Astrocyte of the hippocampus (primary cell): Measurements from ENCODE around the gene VSIG10.
"Not testable (repeated sequence)": the region's sequence is repeated elsewhere in the genome, so short reads cannot be mapped to it uniquely, and the experiment has no call there.

ENCODE experiments used
- DNase-seq: peaks from one replicate; pipeline ENCODE4 v3.0.0; 2011; ENCODE audit warnings: low read depth, low spot score

The VSIG10 gene

DNA sequence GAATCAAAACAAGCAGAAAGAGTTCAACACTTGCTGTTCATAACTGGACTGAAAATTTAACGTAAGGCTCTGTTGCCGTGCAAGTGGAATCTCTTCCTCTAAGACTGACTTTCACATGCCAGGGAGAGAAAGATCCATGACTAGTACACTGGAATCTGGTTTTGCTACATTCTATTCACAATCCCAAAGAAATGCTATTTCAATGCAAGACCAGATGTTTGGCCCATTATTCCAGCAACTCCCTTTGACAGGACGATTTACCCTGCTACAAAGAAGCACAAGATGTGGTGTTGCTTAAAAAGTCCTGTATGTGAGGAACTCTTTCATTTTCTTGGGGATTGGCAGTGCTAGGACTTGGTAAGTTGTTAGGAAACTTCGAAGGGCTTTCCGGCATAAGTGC, 69.9 kb downstream of the VSIG10 start:
- no peak for DNase-seq

DNA sequence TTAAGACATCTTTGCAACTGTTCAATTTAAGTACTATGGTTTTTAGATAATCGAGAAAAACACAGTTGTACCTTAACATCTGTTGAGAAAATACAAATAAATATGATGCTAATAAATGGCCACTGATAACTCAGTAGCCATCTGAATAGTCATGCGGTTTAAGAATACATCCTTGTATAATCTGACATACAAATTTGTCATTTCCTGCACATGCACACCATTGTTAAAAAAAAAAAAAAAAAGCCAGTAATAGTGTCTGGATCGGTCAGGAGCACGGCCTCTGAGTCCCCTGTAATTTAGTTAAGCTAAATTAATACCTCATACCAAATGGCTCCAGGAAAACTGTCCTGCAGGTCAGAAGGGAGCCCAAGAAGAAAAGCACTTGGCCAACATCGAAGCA, 70.5 kb downstream of the VSIG10 start:
- DNase-seq = no peak

DNA sequence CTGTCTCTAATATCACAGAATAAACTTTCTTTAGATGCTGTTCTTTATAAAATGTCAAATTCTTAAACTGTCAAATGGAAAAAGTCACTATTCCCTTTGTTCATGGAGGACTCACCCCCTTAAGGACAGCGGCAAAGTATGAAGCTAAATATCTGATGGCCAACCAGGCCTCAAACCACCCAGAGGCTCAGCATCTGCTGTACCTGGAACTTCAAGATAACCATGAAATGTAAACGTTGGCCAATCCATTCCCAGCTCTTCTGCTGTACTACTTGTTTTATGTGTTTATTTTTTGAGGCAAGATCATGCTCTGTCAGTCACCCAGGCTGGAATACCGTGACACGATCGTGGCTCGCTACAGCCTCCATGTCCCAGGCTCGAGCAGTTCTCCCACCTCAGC, 71.6 kb downstream of the VSIG10 start:
- DNase-seq = no peak

DNA sequence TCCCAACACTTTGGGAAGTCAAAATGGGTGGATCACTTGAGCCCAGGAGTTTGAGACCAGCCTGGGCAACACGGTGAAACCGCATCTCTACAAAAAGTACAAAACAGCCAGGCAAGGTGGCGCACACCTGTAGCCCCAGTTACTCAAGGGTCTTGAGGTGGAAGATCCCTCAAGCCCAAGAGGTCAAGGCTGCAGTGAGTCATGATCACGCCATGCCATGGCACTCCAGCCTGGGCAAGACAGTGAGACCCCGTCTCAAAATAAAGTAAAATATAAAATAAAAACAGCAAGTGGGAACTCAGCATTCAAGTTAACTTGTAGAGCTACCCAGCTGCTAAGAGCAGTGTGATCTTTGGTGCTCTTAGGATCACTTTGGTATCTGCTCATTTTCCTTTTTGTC, 74.6 kb downstream of the VSIG10 start:
- no peak for DNase-seq

DNA sequence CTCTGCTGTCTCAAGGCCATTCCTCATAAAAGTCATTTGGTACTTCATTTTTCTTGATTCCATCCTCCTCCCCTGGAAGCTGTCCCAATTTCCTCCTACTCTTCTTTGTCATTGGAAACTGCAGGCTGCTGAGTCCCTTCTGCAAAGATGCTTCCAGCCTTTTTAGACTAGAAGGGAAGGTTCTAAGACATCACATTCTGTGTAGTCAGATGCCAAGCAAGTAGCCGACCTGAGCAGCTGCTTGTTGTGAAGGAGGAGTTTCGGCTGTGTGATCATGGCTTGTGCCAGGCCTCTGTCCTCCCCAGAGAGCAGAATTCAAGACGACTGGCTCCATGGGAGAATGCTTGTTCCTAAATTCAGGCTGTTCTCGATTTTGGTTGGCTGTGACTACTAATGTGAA, 78.6 kb downstream of the VSIG10 start:
- DNase-seq = no peak

DNA sequence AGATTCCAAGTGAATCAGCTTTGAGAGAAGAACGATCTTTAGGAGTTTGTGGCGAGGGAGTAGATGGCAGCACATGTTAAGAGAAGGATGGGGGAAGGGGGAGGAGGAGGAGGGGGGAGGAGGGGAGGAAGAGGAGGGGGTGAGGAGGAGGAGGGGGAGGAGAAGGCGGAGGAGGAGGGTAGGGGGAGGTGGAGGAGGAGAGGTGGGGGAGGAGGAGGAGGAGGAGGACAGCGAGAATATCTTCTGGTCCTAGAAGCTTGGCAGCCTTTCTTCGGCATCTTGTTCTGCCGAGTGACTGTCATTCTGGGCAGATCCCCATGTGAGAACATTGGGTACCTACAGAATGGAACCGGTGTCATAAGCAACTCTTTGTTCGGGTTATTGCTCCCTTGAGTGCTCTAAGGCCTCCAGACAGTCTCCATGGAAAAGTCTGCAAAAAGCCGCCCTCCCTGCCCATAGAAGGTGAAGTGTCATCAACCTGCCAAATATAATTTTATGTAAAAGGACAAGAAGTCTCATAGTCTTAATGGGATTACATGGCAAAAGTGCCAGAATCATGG, 80.4 kb downstream of the VSIG10 start:
- no peak for DNase-seq

DNA sequence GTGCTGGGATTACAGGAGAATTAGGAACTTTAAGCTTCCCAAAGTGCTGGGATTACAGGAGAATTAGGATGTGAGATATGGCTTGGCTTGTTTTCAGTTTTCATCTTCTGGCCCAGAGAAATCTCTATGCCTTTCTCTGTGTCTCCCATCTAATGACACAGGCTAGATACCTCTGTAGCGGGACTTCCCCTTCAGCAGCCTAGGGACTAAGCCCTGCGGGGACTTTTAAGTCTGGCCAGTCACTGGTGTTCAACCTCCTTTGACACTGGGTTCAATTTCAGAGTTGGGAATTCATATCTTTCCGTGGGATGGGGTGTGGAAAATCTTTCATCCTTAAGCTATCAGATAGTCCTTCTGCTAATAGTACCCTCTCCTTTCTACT, 81.1 kb downstream of the VSIG10 start:
- no peak for DNase-seq

DNA sequence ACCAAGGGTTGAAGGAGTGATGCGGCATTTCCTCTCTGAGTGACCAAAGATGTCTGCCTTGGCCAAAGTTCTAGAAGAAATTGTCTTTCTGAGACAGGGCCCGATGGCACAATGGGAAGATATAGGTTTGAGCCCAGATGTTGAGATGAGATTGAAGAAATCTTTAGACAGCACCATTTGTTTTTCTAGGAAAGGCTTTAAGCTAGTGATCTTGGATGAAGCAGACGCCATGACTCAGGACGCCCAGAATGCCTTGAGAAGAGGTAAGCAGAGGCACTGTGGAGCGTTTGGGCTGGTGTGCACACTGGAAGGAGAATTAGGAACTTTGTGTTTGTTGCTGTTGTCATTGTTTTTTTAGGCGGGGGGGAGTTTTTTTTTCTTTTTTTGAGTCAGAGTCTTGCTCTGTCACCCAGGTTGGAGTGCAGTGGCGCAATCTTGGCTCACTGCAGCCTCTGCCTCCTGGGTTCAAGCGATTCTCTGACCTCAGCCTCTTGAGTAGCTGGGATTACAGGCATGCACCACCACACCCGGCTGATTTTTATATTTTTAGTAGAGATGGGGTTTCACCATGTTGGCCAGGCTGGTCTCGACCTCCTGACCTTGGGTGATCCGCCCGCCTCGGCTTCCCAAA, 81.6 kb downstream of the VSIG10 start:
- DNase-seq = not testable (repeated sequence)

DNA sequence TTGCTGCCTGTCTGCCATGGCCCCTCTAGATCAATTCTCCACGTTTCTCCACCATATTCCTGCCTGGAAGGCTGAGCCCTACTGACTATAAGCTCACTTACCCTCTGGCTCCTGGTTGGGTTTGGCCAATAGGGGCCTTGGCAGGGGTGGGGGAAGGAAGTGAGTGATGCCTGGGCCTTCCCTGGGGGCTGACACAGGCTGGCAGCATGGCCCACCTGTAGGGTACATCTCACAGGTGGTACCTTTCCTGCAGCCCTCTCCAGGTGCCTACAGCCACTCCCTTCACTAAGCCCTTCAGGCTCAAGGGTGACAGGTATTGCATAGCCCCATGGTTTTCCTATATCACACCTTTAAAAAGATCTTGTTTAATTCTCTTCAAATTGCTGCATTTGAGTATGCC, 83.8 kb downstream of the VSIG10 start:
- DNase-seq = no peak

DNA sequence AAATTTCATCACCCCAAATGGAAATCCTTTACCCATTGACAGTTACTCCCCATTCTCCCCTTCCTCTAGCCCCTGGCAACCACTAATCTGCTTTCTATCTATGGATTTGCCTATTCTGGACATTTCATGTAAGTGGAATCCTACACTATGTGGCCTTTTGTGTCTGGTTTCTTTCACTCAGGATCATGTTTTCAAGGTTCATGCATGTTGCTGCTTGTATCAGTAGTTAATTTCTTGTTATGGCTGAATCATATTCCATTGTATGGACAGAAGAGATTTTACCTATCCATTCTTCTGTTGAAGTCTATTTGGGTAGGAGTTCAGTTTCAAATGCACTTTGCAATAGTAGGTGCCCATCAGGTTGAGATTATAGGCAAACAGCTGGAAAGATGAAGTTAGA, 85.9 kb downstream of the VSIG10 start:
- no peak for DNase-seq

DNA sequence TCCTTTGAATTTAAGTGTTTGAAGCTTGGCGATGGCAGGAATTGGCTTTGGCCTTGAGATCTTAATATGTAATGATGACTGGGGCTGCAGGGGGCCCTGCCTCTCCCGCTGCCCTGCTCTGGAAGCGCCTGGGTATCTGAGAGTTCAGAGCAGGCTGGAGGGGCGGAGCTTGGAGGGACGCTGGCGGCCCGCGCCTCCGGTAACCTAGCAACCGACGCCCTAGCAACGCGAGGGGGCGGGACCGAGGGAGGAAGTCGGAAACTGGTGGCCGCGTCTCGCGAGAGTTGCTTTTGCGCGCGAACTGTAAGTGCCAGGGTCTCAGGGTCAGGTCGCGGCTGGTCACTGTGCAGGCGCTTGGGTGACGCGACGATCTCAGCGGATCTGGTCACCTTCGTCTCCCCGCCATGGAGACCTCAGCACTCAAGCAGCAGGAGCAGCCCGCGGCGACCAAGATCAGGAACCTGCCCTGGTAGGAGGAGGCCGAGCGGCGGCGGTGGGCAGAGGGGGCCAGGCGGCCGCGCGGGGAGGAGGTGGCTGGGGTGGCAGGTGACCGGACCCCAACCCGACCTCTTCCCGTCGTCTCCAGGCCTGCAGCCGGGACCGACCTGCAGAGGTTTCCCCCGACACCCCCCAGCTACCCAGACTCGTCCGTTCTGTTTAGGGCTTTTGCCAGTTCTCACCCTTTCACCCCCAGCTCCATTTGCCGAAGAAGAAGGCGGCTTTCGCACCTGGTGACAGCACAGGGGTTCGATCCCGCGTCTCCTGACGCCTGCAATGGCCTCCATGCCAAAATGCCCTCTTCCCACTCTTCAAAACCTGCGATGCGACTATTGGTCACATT, 87.2 kb downstream of the VSIG10 start, which contains the start of gene RFC5:
RFC5 (plus strand) TSS at position 280 of the 841 bp plus-strand sequence; CDS start at position 405, 125 bp downstream.
- peak; percentile 98 for DNase-seq

DNA sequence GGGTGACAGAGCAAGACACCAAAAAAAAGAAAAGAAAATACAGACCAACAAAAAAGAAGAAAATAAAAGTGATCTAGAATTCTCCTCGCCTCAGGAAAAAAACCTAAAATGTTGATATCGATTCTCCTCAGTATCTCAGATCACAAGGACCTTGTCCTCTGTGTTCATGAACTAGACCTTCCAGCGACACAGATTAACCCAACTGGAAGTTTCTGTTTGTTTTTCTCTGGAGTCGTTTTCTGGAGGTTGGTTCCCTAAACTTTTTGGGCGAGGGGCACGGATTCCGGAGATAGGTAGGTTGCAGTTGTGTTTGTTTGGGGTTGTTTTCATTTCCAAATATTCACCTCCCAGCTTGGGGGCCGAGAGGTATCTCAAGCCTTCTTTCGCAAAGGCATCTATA, 87.9 kb downstream of the VSIG10 start:
- no peak for DNase-seq

DNA sequence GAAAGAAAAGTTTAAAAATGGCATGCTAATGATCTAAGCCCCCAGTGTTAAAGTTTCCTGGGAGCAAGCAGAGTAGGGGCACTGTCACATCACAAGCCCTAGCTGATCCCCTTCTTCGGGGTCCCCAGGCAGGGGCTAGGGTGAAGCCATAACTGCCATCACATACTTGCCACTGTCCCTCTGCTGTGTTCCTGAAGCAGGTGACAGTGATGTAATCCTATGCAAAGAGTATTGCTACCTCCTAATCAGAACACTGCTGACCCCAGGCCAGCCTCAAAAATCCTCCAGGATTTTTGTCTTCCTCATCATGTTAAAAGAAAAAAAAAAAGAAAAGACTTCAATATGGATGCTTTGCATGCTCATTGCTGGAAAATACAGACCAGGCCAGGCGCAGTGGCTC, 88.5 kb downstream of the VSIG10 start:
- no peak for DNase-seq
